ENCODE results near the gene DHODH. TPM values are rescaled to one million over a fixed set of nuclear protein-coding genes. Genes with fewer than 3 reads are reported as not detected.
A peak's percentile ranks its signal among the peaks of the same experiment; 100 is the strongest.

DHODH gene
- total and polyA plus RNA-seq, 2 of the 13 experiments (the other 11 are each of a cell fraction or from before 2014, with no cell fraction given) = 10.7 to 16.4 TPM

DNA sequence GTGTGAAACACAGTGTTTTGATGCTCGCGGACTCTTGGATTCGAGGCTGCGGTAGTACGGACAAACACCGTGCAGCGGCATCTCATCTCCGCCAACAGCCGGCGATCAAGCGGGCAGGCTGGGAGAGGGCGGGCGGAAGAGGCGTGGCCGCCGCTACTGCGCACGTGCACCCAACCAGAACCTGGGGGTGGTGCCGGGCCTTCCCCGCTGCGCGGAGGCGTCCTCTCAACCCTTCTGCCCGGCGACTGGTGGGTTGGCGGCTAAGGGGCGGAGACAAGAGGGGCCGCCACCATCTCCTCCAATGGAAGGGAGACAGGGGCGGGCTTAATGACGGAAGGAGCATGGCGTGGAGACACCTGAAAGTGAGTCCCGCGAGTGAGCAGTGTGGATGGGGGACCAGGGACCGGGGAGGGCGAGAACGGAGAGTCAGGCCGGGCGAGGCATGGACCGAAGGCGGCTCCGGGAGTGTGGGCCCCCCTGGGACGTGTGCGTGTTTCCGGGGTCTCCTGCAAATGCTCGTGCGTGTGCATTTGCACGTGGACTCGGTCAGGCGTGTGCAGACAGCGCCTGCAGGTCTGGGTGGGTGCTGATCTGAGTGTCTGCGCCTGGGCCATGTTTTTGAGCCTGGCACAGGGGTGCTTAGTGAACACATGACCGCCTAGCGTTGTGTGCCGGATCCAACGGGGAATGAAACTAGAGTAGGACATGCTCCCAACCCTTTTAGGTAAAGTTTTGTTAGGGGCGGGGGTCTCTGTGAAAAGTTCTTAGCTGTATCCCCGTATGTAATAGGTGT lies at the start of gene DHODH (continued):
- TF ChIP-seq ZBTB26 (CRISPR knock-in tag; IDR thresholded peaks at IDR 0.05; ENCODE audit: borderline replicate concordance) (no peak; the same call in 1 of the 2 replicates), ZFAT (CRISPR knock-in tag; conservative IDR thresholded peaks at IDR 0.05) (no peak), ZFP91 (CRISPR knock-in tag; IDR thresholded peaks at IDR 0.05; ENCODE audit: borderline replicate concordance) (peak; percentile 91), EZH2 (conservative IDR thresholded peaks at IDR 0.05; ENCODE audit: low read depth, low read length) (no peak), PHF20 (CRISPR knock-in tag; IDR thresholded peaks at IDR 0.05) (peak; percentile 85), FUBP1 (CRISPR knock-in tag; IDR thresholded peaks at IDR 0.05; ENCODE audit: borderline replicate concordance) (no peak), PITX1 (CRISPR knock-in tag; IDR thresholded peaks at IDR 0.05) (peak; percentile 82; the same call in 1 of the 2 replicates), RBAK (CRISPR knock-in tag; IDR thresholded peaks at IDR 0.05) (0 out of 2 replicates have a peak, but pooled peaks have one; percentile 36), SCMH1 (CRISPR knock-in tag; IDR thresholded peaks at IDR 0.05; ENCODE audit: borderline replicate concordance) (no peak), EP300 (IDR thresholded peaks at IDR 0.05; ENCODE audit: low read depth in 2 of 2, low read length in 2 of 2) (no peak), EP300 (CRISPR knock-in tag; IDR thresholded peaks at IDR 0.05; ENCODE audit: borderline replicate concordance) (peak; percentile 54), TEAD2 (CRISPR knock-in tag; IDR thresholded peaks at IDR 0.05) (no peak), ZC3H4 (CRISPR knock-in tag; IDR thresholded peaks at IDR 0.05; ENCODE audit: borderline replicate concordance) (no peak; the same call in 1 of the 2 replicates), SOX6 (IDR thresholded peaks at IDR 0.05) (no peak), SOX6 (CRISPR knock-in tag; IDR thresholded peaks at IDR 0.05) (peak; percentile 71), RNF2 (conservative IDR thresholded peaks at IDR 0.05; ENCODE audit: low read depth) (0 out of 2 replicates have a peak, but pooled peaks have one; percentile 32), ZFP90 (CRISPR knock-in tag; IDR thresholded peaks at IDR 0.05; ENCODE audit: borderline replicate concordance) (peak; percentile 43; the same call in 1 of the 2 replicates), ZKSCAN5 (CRISPR knock-in tag; IDR thresholded peaks at IDR 0.05) (no peak), ZNF275 (CRISPR knock-in tag; IDR thresholded peaks at IDR 0.05; ENCODE audit: borderline replicate concordance) (no peak), NONO (IDR thresholded peaks at IDR 0.05) (no peak), NONO (CRISPR knock-in tag; conservative IDR thresholded peaks at IDR 0.05) (peak; percentile 91)
- TF ChIP-seq, protein P1, sequence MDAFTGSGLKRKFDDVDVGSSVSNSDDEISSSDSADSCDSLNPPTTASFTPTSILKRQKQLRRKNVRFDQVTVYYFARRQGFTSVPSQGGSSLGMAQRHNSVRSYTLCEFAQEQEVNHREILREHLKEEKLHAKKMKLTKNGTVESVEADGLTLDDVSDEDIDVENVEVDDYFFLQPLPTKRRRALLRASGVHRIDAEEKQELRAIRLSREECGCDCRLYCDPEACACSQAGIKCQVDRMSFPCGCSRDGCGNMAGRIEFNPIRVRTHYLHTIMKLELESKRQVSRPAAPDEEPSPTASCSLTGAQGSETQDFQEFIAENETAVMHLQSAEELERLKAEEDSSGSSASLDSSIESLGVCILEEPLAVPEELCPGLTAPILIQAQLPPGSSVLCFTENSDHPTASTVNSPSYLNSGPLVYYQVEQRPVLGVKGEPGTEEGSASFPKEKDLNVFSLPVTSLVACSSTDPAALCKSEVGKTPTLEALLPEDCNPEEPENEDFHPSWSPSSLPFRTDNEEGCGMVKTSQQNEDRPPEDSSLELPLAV (CRISPR knock-in tag; conservative IDR thresholded peaks at IDR 0.05; ENCODE audit: low read depth) = no peak
